HG02623 (cell line): ENCODE data around the gene SYCP3.
"Not testable (repeated sequence)": the region's sequence is repeated elsewhere in the genome, so short reads cannot be mapped to it uniquely, and the experiment has no call there.

Experiments used
- ATAC-seq: cut with Tn5 transposase; IDR thresholded peaks from one replicate; pipeline ENCODE4 v1.9.1; 2021; ENCODE audit warnings: moderate library complexity; ENCODE audit not compliant: unreplicated experiment

The SYCP3 gene

DNA sequence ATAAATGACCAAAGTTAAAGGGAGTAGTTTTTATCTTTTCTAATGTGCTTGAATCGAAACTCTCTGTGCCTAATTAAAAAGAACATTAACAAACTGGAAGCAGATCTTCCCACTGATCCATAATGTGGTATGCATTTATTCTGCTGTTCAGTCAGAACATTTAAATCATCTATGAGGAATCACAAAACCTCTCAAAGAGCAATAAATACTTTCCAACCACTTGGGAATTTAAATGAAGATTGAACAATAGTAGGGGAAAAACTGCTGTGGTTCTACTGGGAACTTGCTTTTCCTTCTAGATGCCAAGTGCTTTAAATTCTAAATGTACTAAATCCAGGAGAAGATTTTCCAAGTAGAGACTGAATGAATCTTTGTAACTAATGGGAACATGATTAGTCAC lies 54.2 kb downstream of the SYCP3 start:
- no peak for ATAC-seq

DNA sequence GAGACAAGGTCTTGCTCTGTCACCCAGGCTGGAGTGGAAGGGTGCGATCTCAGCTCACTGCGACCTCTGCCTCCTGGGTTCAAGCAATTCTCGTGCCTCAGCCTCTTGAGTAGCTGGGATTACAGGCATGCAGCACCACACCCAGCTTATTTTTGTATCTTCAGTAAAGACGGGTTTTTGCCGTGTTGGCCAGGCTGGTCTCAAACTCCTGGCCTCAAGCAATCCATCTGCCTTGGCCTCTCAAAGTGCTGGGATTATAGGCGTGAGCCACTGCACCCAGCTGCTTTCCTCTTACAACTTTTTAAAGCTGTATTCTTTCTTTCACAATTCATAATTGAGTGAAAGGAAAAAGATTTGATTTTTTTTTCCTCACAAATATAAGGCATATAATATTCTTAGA lies 57.6 kb downstream of the SYCP3 start:
- not testable (repeated sequence) for ATAC-seq

DNA sequence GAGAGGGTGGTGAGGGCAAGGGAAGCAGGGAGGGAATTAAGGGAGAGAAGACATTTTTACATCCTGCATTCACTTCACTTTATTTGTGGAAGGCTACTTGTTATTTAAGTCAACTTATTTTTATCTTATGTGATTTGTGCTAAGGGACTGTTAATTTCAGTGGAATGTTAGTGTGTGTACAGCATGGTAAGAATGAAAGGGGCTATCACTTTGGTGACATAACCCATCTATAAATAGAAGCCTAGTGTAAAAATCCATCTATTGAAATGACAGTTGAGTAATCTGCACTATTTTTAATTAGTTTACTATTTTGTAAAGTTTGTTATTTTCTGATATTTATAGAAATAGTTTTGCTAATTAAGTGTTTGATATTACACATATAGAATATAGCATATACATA lies 58.6 kb downstream of the SYCP3 start:
- no peak for ATAC-seq

DNA sequence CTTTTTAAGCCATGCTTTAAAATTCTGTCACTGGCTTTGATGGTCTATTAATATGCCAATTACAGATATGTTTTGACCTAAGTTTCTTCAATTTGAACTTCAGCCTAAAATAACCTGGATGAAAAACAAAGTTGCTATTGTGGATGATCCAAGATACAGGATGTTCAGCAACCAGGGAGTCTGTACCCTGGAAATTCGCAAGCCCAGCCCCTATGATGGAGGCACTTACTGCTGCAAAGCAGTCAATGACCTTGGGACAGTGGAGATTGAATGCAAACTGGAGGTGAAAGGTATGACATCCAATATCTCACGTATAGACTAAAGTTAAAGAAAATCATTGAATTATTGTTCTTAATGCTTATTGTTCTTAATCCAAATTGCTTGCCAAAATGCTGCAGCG lies 59.0 kb downstream of the SYCP3 start:
- ATAC-seq, result no peak
